Measurements from ENCODE around the gene MMP10.

GRCh38 chr11:102763440-102763839 is 17.0 kb downstream of the MMP10 start:
- TF ChIP-seq CTCF (IDR thresholded peaks at IDR 0.05) (no peak), POLR2A (IDR thresholded peaks at IDR 0.05) (no peak)

All from uterus (tissue), 2 donors.